ENCODE measurements around the gene RACGAP1.
"Not testable (repeated sequence)": the region's sequence is repeated elsewhere in the genome, so short reads cannot be mapped to it uniquely, and the experiment has no call there.

The RACGAP1 gene

DNA sequence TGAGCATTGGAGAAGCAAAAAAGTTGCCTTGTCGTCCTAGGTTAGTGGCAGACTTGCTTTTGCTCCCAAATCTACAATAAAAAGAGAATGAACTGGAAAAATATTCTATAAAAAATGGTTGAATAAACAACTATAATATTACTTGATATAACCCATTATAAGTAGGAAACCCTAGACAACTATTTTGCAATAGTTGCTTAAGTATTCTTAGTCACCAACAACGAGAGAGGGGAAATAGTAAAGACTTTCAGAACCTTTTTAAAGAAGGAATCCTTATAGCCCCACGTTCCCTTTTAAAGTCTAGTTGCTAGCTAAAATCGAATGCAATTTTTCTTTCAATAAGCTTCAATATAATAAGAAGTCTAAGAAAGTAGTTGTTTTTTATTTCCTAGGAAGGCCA lies 35.0 kb downstream of the RACGAP1 start:
- no peak for DNase-seq (ENCODE audit: low spot score)

DNA sequence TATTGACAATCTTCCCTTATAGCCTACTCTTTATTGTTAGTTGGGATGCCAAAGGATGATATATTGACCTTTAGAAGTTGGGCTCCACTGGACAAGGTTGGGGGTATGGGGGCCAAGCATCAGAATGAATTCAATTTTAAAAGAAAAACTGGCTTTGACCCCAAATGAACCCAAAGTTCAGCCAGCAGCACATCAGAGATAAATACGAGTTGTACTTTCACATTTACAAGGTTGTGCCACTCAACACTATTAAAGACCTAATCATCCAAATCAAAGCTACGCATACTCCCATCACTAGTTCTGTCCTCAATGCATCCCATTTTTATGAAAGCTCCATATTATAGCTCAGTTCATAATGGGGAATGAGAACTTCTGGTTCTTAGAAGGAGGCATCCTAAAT lies 35.9 kb downstream of the RACGAP1 start:
- not testable (repeated sequence) for DNase-seq (ENCODE audit: low spot score)

DNA sequence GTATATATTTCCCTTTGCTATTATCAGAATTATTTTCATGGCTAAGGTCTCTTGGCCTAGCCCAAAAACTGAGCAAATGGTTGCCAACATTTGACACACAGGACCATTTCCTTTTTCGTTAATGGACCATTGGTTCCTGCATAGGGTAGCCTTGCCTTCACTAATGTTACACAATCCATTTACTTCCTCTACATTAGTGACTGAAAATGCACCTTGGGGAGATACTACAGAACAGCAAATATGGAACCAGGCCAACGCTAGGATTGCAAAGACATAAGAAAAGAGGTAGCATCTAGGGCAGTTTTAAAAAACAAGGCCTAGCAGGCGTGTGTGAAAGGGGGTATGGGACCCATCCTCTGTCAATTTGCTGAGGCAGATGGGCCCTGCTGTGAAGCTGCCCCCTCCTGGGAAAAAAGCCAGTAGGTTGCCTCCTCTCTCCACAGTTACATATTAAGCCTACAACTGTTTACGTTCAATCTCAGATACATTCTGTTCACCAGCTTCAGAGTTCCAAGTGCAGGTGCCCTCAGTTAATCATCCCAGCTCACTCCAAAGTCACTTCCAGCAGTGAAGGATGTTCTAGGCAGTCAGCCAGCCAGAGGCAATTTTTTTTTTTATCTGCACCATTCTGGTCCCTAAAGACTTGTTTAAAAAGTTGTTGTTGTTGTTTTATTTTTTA lies 37.5 kb downstream of the RACGAP1 start:
- DNase-seq (ENCODE audit: low spot score) = no peak

DNA sequence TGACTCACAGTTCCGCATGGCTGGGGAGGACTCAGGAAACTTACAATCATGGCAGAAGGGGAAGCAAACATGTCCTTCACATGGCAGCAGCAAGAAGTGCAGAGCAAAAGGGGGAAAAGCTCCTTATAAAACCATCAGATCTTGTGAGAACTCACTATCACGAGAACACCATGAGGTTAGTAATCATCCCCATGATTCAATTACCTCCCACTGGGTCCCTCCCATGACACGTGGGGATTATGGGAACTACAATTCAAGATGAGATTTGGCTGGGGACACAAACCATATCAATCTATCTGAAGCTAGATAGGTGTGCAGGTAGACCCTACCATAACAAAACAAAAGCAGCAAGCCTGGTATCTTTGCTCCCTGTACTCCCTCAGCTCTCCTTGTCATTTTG lies 38.8 kb downstream of the RACGAP1 start:
- not testable (repeated sequence) for DNase-seq (ENCODE audit: low spot score)

DNA sequence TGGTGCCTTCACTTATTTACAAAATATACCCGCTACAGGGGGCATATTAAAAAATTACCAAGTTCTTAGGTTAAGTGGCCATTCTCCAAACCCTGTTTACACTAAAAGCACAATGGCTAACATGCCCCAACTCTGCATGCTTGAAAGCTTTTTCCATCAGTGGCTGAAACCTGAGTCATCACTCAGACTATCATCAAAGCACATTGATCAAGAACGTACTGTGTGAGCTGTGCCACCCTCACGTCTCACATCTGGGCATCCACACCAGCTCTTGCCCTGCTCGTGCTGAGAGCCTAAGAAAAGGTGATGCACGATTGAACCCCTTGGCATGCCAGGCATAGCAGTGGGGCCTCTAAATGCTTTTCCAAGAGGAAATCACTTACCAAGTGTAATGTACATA lies 39.3 kb downstream of the RACGAP1 start:
- DNase-seq (ENCODE audit: low spot score) = no peak

DNA sequence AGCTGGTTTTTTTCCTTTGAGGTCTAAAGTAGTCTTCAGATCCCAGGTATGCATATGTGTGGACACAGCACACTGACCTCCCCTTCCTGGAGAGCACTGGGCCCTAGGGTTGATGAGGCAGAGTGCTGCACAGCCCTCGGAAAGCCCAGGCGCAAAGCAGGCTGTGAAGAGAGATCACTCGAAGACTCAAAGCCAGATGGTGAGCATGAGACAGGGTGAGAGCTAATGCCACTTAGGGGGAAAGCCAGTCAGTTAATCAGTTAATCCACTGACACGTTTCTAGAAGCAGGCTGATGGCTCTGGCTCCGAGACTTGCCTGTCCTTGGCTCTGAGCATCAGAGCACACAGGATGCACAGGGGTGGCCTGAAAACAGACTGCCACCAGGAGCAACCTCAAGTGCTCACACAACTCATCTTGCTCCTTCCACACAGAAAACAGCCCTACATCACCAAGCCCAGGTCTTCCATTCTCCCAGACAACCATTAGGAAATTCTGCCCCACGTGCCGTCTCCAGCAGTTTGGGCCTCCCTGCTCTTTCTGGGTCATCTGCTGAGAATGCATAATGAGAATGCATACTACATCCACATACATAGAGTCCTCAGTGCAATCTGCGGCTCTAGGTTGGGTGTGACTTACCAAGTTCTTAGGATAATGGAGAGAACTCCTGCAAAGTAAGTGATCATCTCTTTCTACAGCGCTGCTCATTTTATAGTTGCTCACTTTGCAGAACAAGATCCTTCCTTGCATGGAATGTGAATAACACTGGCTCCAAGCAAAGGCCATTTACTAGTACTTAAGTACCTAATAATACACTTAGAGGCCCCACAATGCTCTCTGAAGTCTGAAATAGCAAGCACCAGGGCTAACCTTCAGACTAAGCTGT lies 40.6 kb downstream of the RACGAP1 start:
- peak; percentile 32 for DNase-seq (ENCODE audit: low spot score)

DNA sequence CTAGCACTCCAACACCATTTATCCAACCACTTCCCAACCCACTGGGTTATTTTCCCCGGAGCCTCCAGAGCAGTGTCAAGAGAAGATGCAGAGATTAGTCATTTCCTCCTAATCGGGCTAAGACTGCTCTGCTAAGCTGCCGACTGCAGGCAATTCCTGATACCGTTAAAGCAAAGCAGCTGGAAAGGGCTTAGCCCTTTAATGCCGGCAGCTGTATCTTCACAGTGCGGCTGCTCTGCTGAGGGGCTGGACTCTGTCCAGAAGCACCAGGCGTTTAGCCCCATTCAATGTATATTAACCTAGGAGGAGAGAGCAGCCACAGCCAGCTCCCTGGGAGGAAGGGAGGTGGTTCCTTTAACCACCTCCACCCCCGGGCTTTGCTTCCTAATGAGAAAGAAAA lies 41.4 kb downstream of the RACGAP1 start:
- peak; percentile 71 for DNase-seq (ENCODE audit: low spot score)

DNA sequence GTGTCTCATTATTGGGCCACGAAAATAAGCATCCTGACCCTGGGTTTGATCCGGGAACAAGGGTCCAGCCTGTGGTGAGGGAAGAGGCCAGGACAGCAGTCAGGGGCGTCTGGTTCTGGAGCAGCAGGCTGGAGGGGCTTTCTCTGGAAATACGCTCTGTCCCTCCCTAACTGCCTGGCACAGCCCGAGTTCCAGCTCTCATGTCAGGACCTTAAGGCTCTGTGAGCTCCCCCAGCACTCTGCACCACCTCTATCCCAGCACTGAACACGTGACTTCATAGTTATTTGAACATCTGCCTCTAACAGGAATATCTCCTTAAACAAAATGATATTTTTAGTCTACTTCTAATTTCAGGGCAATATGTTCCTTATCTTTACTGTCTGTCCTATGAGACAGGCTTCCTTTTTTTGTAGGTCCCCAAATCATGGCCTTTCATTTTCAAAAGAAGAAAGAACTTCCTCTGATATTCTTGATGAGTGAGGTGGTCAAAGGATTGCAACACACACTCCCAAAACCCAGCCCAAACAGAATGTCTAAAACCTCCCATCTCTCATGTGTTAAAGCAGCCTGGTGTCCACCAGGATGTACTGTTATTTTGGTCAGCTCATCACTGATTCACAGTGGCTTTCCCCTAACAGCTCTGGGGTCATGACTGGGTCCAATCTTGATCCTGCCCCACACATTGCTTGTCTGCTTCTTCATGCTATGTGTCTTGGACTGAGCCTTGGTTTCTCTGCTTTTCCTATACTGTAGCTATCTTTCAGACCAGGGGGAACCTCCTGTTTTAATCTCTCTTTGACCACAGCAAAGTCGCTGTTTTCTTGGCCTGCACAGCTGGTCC lies 42.8 kb downstream of the RACGAP1 start:
- DNase-seq (ENCODE audit: low spot score) = peak; percentile 7

DNA sequence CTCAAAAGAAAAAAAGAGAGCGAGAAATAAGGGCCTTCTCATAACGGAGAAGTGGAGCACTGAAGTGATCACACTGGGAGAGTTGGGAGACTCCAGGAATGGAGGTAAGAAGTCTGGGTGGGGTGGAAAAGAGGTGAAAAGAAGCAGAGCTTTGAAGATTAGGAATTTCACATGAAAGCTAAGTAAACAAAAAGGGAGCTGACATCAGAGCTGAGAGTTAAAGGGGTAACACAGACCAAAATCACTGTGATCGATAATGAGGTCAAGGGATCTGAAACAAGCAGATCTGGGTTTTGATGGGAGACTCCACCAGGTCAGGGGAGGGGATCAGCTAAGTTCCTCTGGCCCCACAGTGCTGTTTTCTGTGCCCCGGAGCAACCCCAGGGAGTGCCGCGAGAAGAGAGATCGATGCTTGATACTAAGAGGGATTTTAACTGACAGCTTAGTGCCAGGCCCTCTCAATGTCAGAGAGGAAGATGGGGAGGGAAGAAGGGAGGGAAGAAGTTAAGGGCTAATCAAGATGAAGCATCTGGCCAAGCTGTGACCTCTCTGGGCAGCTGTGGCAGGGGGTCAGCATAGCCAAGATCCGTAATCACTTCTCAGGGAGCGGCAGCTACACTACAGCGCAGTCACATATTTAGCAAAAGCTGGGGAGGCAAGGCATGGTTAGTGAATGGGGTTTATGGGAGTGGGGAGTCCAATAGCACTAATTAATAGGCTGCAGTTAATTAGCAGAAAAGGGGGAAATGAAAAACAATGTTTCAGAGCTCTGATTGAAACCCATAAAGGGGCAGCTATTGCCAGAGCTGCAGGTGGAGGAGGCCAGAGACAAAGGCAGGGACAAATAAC lies 44.6 kb downstream of the RACGAP1 start:
- peak; percentile 60 for DNase-seq (ENCODE audit: low spot score)

DNA sequence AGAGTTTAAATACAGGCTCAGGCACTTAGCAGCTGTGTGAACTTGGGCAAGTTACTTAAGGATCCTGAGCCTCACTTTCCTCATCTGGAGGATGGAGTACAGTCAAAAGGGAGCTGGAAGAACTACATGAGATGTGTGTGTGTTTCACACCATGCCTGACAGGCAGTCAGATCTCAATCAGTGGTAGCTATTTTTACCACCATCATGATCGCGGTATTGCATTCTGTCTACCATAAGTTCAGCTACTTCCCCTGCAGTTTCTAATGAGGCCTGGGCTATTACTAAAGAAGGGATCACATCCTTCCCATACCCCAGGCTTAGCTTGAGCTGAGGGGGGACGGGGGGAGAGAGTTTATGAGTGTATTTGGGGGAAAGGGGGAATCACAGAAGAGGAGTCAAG lies 45.5 kb downstream of the RACGAP1 start:
- no peak for DNase-seq (ENCODE audit: low spot score)

DNA sequence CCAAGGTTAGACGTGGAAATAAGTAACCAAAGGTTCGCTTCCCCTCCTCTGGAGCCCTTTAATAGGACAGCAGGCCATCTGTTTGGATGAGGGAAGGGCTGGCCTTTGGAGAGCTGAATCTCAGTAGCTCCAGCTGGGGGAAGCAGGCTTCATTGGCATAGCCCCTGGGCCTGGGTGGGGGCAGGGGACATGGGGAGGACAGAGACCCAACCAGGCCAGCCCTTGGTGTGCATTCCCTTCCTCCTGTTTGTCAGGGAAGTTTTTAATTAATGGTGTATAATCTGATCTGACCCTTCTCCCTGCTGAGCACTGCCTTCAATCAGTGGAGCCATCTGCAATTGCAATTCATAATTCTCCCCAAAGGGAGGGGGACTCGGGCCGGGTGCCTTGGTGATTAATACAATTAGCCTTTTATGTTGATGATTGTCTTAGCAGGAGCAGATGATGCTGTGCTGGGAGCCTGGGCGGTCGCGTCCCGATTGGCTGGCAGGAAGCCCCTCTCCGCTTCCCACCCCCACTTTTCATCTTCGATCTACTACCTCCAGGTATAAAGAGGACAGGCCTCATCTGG lies 46.2 kb downstream of the RACGAP1 start:
- peak; percentile 97 for DNase-seq (ENCODE audit: low spot score)

DNA sequence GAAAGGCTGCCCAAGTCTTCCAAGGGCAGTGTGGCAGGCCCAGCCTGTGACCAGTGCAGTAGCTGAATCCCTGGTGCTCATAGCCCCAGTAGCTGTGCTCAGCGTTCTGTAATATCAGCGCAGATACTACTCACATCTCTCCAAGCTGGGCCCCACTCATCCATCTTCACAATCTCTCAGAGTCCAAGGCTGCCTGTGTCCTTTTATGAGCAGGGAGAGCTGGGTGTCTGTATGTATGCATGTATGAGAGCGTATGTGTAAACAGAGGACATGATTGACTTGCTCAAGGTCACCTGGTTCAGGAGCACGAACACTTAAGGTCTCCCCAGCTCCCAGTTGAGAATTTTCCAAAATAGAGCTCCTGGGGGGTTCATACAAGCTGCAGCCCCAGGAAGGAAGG lies 47.2 kb downstream of the RACGAP1 start:
- DNase-seq (ENCODE audit: low spot score) = no peak

DNA sequence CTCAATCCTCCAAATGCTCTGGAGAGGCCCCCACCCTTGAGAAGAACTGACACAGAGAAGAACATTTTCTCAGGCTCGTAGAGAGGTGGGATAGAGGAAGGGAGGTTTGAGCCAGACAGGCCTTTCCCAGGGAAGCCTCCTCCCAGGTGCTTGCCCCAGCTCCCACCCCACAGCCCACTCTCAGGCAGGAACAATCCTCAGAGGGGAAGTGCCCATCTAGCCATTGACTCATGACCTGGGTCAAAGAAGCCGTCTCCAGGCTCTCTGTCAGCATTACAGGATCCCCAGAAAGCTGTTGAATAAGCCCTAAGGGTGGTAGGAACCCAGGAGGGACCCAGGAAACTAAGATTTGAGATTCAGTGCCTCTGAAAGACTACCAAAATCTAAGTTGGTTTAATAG lies 48.7 kb downstream of the RACGAP1 start:
- no peak for DNase-seq (ENCODE audit: low spot score)

DNA sequence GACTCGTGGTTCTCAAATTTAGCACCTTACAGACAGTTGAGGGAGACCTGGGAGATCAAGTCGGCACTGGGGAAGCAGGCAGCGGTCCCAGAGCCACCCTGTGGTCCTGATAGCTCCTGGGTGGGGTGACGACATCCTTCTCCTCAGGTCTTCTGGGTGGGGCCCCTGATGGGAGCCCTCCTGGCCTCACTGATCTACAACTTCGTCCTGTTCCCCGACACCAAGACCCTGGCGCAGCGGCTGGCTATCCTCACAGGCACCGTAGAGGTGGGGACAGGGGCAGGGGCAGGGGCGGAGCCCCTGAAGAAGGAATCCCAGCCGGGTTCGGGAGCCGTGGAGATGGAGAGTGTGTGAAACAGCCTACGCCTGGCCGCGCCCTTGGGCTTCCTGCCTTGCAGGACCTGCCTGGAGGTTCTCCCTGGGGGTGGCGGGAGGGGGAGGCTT lies 50.0 kb downstream of the RACGAP1 start:
- no peak for DNase-seq (ENCODE audit: low spot score)

DNA sequence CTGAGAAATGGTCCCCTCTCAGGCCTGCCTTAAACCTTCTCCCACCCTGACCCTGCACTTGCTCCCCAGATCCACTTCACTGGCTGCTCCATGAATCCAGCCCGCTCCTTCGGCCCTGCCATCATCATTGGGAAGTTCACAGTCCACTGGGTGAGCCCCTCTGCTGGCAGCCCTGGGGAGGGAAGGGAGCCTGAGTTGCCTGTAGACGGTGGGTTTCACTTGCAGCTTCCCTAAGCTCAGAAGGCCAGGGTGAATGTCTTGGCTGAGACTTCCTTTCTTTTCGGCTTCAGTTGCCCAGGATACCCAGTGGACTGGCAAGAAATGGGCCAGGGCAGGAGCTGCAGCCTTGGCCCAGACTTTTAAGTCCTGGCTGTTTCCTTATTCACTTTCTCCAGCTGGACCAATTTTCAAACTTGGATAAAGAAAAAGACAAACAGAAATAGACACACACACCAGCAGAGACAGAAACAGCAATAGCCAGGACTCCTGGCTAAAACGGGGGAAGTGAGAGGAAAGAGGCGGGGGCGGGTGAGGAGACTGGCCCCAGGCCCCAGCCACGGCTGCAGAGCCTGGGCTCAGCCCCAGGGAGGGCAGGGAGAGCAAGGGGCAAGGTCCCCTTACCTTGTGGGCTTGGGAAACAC lies 50.5 kb downstream of the RACGAP1 start:
- no peak for DNase-seq (ENCODE audit: low spot score)

DNA sequence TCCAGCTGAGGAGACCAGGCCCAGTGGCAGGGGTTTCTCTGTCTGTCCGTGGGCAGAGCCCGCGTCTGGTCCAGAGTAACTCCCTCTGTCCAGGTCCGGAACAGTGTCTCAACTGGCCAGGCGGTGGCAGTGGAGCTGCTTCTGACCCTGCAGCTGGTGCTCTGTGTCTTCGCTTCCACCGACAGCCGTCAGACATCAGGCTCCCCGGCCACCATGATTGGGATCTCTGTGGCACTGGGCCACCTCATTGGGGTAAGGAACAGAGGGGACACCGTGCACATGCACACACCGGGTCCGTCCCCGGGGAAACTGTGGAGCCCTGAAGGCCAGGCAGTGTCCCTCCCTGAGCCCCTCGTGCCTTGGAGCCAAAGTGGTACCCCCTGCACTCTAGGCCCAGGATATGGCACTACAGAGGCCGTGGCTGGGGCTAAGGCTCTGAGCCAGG lies 51.0 kb downstream of the RACGAP1 start:
- DNase-seq (ENCODE audit: low spot score) = peak; percentile 73

DNA sequence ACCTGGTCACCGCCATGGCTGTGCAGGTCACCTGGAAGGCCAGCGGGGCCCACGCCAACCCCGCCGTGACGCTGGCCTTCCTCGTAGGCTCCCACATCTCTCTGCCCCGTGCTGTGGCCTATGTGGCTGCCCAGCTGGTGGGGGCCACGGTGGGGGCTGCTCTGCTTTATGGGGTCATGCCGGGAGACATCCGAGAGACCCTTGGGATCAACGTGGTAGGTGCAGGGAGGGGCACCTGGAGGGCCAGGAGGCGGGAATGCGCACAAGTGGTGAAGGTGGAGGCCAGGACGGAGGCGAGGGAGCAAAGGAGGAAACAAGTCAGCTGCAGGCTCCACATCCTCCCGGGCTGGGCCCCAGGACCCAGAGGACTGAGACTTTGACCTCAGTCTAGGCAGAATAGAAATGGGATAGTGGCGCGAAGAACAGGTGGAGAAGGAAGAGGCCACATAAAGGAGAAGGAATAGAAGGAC lies 51.9 kb downstream of the RACGAP1 start:
- DNase-seq (ENCODE audit: low spot score) = no peak

DNA sequence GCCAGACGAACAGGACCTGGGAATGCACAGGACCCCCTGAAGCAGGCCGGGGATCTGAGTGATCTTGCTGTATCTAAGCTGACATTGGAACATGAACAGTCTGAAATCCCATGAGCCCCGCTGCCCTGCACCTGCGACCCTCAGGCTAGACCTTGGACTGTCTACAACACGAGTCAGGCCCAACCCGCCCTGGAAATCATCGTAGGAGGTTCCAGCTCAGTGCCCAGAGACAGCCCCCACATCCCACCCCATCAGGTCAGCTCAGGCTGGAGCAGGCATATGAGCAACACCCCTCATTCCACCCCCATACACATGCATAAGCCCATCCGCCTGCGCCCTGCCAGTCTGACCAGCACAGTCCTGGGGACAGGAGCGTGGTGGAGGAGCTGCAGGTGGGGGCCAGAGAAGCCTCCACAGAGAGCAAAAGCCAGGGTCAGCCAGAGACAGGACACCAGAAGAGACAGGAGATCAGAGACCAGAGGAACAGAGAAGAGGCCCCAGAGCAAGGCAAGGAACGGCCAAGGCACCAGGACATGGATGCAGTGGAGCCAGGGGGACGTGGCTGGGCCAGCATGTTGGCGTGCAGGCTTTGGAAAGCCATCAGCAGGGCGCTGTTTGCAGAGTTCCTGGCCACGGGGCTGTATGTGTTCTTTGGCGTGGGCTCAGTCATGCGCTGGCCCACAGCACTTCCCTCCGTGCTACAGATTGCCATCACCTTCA lies 52.5 kb downstream of the RACGAP1 start, which contains the start of gene AQP6:
TSS of gene AQP6 (plus strand) at position 307 of the 720 bp plus-strand sequence. CDS start at position 534, 227 bp downstream.
- no peak for DNase-seq (ENCODE audit: low spot score)

DNA sequence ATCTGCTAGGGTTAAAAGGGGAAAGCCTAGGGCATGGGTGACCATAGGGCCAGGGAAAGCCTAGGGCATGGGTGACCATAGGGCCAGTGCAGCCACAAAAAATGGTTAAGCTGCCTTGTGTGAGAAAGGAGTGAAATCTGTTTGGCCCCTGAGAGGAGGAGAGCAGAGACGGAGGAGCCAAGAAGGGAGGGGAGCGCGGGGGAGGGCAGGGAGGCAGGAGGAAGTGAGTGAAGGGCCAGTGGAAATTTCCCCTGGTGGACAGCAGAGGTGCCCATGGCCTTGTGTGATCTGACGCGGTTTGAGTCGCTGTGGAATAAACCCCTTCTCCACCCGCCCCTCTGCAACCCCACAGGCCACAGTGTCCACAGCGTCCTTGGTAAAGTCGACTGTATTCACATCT lies 53.2 kb downstream of the RACGAP1 start:
- no peak for DNase-seq (ENCODE audit: low spot score)

Measured in SK-N-DZ (cell line).